HG03342 (cell line): ENCODE data around the gene HELZ.
A peak's percentile ranks its signal among the peaks of the same experiment; 100 is the strongest.
"Not testable (repeated sequence)": the region's sequence is repeated elsewhere in the genome, so short reads cannot be mapped to it uniquely, and the experiment has no call there.

ENCODE experiments used
- ATAC-seq: cut with Tn5 transposase; IDR thresholded peaks from one replicate; pipeline ENCODE4 v1.9.1; 2021; ENCODE audit warnings: mild to moderate bottlenecking, moderate library complexity; ENCODE audit not compliant: unreplicated experiment

HELZ gene

GRCh38 chr17:67054608-67055007, 190.4 kb downstream of the HELZ start:
- ATAC-seq, result no peak

DNA sequence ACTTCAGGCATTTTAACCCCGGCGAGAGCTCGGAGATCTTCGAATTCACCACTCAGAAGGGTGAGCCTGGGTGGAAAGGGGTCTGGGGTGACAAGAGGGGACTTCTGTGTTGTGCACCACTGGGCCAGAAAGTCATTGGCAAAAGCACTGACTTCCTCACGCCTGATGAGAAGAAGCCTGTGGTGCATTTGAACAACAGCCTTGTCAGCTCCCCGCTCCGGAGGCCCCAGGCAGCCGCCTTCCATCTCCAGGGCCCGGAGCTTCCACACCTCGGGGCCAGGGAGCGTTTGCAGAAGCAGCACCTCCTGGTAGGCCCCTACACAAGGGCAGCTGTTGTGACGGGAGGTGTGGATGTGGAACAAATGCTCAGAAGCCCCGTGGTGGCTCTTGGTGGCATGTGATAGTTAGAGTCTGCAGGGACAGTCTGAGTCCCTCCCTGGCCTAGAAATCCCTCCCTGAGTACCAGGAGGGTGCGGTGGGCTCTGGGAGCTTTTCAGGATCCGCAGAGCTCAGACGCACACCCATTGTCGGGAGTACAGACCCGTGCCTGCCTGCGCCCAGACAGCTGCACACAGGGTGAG, 190.9 kb downstream of the HELZ start:
- no peak for ATAC-seq

DNA sequence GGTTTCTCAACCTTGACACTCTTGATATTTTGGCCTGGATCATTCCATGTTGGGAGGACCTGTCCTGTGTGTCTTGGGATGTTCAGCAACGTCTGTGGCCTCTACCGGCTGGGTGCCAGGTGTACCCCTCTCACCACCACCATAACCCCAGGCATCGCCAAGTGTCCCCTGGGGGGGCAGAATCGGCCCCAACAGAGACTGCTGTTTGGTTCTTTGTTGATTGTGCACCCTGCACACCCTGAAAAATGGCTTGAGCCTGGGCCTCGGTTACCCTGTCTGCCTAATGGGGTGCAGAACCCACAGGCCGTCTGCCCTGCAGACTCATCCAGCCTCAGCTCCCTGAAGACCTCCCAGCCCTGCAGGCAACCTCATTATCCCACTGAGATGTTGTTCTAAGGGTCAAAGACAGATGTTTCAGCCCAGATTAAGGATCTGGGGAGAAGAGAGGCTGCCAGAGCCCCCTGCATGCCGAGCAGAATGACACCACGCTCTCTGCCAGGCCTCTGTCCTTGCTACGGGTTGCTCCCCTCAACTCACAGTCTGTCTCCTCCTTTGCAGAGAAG, 191.5 kb downstream of the HELZ start:
- no peak for ATAC-seq

DNA sequence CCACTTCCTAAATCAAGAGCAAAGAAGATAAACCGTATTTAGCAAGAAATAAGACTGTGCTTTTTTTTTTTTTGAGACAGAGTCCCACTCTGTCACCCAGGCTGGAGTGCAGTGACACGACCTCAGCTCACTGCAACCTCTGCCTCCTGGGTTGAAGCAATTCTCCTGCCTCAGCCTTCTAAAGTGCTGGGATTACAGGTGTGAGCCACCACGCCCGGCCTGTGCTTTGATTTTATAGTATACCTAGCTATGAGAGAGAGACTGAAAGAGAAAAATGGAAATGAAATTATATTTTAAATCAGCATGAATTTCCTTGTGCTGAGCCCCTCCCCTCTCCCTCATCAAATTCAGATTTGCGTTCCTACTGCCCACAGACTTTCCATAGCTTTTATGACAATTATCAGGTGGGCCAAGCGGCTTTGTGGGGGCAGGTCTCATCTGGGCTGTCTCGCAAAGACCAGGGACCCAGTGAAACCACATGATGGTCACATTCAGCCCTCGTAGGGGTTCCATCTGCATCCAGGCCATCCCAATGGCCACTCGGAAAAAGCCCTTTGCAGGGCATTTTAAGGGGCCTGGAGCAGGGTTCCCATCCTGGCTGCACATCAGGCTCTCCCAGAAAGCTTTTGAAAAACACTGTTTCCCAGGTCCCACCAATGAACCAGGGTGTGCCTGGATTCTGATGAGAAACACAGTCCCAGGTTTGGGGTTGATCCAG, 192.1 kb downstream of the HELZ start:
- no peak for ATAC-seq

- ATAC-seq, result peak; percentile 51
Observed at GRCh38 chr17:67051837-67052236, 193.2 kb downstream of the HELZ start.

GRCh38 chr17:67051155-67051538, 193.8 kb downstream of the HELZ start:
- ATAC-seq, result no peak

GRCh38 chr17:67050471-67051154, 194.4 kb downstream of the HELZ start:
- no peak for ATAC-seq

GRCh38 chr17:67050066-67050465, 194.9 kb downstream of the HELZ start:
- ATAC-seq, result no peak

- no peak for ATAC-seq
Observed at GRCh38 chr17:67049025-67049739, 195.8 kb downstream of the HELZ start.

DNA sequence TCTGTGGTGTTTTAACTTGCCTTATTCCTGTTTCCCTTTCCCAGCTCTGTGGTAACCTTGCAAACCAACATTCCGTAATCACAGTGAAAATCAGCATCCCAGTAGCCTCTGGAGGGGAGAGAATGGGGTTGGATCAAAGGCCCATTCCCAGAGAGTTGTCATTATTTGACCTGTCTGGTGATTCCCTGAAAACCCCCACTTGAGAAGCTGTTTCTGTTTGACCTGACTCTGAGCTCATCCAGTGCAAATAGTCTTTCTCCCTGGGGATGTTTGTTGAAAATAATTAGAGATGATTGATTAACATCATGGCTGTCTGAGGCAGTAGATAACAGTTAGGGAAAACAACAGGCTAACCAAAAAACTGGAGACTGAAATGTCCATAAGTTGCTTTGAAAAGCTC, 197.6 kb downstream of the HELZ start:
- no peak for ATAC-seq

GRCh38 chr17:67046398-67046797, 198.6 kb downstream of the HELZ start:
- no peak for ATAC-seq

GRCh38 chr17:67044940-67045339, 200.1 kb downstream of the HELZ start:
- ATAC-seq, result no peak

DNA sequence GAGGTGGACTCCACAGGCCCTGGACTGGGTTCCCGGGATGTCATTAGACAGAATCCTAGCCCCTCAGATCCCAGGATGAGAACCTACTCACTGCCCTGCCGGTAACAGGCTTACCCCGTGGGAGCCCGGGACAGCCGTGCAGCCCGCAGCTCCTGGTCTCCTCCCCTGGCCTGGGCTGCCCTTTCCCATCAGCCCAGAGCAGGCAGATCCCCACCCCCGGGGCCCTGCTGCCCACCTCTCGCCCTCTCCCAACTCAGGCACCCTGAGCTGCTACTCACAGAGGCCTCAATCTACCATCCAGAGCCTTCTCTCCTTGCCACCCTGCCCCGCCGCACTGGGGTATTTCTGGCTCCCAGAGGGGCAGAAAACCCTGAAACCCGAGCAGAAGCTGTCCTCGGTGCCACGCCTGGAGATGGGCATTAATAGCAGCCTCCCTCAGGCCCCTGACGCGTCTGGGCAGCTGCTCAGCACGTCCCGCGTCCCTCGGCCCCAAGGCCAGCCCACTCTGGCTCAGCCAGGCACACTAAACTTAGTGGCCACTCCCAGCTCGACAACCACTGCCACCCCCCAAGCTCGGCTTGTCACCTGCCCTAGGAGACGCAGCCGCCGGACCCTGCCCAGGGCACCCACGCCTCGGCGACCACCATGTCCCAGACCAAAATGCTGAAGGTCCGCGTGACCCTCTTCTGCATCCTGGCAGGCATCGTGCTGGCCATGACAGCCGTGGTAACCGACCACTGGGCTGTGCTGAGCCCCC, 200.8 kb downstream of the HELZ start, which contains the start of gene CACNG1:
Gene CACNG1, plus strand, starts transcription at position 539 of the 757 bp plus-strand sequence. Its CDS starts 107 bp downstream, at position 646.
- no peak for ATAC-seq

DNA sequence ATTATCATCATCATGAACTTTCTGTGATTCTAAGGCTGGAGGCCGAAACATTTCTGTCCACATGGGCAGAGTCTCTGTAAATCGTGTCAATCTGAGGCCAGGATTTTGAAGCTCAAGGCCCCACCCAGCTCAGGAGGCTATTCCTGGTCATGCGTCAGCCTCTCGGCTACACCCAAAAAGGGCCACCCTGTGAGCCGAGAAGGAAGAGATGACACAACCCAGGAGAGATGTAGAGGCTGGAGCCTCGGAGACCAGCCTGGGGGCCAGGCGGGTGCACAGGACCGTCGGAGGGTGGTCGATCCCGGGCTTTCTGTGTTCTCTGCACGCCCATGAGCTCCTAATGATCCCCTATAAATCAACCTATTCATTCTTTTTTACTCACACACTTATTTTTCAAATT, 201.7 kb downstream of the HELZ start:
- ATAC-seq, result no peak

DNA sequence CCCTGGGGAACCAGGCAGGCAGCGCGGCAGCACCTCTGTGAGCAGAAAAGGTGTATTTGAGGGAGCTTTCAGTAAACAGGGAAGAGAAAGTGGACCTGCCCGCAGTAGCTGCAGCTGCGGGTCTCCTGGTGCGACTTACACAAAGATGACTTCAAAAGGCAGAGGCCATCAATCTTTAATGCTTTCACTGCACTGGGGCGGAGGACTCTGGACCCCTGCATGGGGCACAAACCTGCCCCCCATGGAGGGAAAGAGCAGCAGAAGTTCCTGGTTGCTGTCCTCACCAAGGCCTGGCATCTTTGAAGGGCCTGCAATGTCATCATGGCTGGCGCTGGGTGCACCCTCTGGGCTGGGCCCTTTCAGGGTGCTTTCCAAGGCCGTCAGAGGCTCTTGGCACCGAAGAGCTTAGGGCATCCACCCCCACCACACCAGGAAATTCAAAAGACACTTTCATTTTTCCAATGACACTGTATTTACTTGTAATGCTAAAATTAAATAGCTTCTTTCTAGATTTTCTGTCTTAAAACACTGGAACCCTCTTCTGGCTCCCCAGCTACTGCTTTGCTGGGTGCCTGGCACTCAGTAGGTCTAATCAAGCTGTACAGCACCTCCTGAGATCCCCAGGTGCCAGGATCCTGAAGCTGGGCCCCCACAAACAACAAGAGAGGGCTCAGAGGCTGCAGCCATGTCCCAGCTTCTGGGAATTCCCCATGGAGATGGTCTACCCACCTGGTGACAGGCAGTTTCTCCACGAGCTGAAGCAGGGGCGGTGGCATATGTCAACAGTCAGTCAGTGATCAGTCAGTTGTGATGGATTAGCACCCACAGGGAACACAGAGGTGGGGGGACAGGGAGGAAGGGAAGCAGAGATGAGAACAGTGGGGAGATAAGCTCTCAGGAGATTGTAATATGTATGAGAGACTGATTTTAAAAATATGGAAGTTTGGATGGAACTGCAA, 202.8 kb downstream of the HELZ start:
- no peak for ATAC-seq

DNA sequence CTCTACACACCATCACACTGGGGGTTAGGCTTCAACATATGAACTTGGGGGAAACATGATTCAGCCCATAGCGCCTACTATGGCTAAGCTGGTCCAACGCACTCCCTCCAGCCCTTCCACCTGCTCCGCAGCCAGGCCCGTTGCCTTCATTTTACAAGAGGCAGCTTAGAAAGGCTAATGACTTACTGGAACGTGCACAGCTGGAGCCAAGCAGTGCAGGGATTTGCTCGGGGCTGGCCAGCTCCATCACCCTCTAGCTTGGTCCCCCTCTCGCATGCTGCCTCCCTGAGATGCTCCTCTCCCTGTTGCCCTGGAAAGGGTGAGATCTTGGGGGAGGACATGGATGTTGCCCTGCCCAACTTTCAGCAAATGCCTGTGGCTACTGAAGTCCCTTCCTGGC, 203.5 kb downstream of the HELZ start:
- no peak for ATAC-seq

DNA sequence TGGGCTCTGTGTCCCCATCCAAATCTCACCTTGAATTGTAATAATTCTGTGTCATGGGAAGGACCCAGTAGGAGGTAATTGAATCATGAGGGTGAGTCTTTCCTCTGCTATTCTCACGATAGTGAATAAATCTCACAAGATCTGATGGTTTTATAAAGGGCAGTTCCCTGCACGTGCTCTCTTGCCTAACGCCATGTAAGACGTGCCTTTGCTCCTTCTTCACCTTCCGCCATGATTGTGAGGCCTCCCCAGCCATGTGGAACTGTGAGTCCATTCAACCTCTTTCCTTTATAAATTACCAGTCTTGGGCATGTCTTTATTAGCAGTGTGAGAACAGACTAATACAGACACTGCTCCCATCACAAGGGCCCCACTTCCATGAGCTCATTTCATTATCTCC, 203.9 kb downstream of the HELZ start:
- not testable (repeated sequence) for ATAC-seq

DNA sequence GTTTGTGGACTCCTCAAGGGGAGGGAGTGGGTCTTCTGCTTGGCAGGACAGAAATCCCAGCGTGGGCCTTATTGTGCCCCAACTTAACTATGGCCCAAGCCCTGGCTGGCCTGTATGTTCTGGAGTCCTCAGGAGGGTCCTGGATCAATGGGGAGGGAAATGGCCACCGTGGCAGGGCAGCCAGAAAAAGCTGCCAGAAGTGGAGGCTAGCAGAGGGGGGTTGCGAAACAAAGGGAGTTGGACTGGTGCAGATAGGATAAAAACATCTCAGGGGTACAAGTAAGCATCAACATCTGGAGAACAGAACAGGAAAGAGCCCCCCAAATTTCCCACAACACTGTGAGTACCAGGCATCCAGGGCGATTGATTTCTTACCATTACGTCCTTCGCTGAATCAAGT, 204.3 kb downstream of the HELZ start:
- no peak for ATAC-seq

- ATAC-seq, result no peak
Observed at GRCh38 chr17:67038861-67039365, 206.1 kb downstream of the HELZ start.
